Upper lobe of left lung (tissue), 4 donors: Measurements from ENCODE around the gene METRN.

Source experiments
- EP300 ChIP-seq, 4 donors: sonication (generic); formaldehyde crosslinking; IDR thresholded peaks; one replicate each; pipeline ENCODE4 v1.5.1; 2017; ENCODE audit warnings: antibody characterized with exemption in 4 of 4, control low read depth in 2 of 4
- POLR2A ChIP-seq, 4 donors: fragments of 450-650 bp; IDR thresholded peaks; one replicate each; pipeline ENCODE4 v1.5.1; 2016 to 2017; ENCODE audit warnings: antibody characterized with exemption in 4 of 4, mild to moderate bottlenecking in 2 of 4
- POLR2AphosphoS5 ChIP-seq, 2 donors: sonication (generic); formaldehyde crosslinking; IDR thresholded peaks; one replicate each; pipeline ENCODE4 v1.5.1; 2017; ENCODE audit warnings: antibody characterized with exemption in 2 of 2
- TF ChIP-seq, protein P1 (sequence below), 6 experiments: fragments of 450-650 bp in 4 of 6; fragments of 200-600 bp in 2 of 6; sonication (generic) in 2 of 6; IDR thresholded peaks; one replicate each; pipeline ENCODE4 v1.5.1; 2016 to 2019; ENCODE audit warnings: antibody characterized with exemption in 6 of 6

DNA sequence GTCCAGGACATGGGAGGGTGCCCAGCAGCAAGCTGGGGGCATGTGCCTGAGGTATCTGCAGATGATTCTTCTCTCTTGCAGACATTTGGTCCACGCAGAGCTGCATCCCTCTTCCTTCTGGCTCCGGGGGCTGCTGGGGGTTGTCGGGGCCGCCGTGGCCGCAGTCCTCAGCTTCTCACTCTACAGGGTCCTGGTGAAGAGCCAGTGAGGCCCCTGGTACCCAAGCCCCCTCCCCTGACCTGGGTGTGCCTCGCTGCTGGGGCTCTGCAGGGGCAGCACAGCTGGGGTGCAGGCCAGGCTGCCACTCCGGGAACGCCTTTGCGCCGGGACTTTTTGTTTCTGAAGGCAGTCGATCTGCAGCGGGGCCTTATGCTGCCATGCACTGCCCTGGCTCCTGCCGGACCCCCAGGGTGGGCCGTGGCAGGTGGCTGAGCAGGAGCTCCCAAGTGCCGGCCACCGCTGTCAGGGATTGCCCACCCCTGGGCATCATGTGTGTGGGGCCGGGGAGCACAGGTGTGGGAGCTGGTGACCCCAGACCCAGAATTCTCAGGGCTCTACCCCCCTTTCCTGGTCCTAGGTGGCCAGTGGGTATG is 41.4 kb upstream of the METRN start:
- TF ChIP-seq, protein P1, sequence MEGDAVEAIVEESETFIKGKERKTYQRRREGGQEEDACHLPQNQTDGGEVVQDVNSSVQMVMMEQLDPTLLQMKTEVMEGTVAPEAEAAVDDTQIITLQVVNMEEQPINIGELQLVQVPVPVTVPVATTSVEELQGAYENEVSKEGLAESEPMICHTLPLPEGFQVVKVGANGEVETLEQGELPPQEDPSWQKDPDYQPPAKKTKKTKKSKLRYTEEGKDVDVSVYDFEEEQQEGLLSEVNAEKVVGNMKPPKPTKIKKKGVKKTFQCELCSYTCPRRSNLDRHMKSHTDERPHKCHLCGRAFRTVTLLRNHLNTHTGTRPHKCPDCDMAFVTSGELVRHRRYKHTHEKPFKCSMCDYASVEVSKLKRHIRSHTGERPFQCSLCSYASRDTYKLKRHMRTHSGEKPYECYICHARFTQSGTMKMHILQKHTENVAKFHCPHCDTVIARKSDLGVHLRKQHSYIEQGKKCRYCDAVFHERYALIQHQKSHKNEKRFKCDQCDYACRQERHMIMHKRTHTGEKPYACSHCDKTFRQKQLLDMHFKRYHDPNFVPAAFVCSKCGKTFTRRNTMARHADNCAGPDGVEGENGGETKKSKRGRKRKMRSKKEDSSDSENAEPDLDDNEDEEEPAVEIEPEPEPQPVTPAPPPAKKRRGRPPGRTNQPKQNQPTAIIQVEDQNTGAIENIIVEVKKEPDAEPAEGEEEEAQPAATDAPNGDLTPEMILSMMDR (IDR thresholded peaks at IDR 0.05) = no peak
- TF ChIP-seq EP300 (IDR thresholded peaks at IDR 0.05) (no peak), POLR2A (IDR thresholded peaks at IDR 0.05) (no peak), POLR2AphosphoS5 (IDR thresholded peaks at IDR 0.05) (no peak)
